K562 (cell line): ENCODE data around the gene ANKRD33. TPM values are rescaled to one million over a fixed set of nuclear protein-coding genes. Genes with fewer than 3 reads are reported as not detected.
A peak's percentile ranks its signal among the peaks of the same experiment; 100 is the strongest.

Experiments used
- CBFA2T3 ChIP-seq: fragments of 450-650 bp; IDR thresholded peaks from 2 replicates; pipeline ENCODE4 v1.6.1; 2017
- CBFB ChIP-seq: sonication (generic); formaldehyde crosslinking; IDR thresholded peaks from 2 replicates; pipeline ENCODE4 v1.4.0; 2020; ENCODE audit warnings: mild to moderate bottlenecking, missing genetic modification reagents
- GATAD2B ChIP-seq: fragments of 450-650 bp; IDR thresholded peaks from 2 replicates; pipeline ENCODE4 v1.6.1; 2017; ENCODE audit warnings: mild to moderate bottlenecking, borderline replicate concordance
- HNRNPLL ChIP-seq: fragments of 200-400 bp; formaldehyde crosslinking; IDR thresholded peaks from 2 replicates; pipeline ENCODE4 v1.6.1; 2017; ENCODE audit warnings: low read length, low read depth, mild to moderate bottlenecking; ENCODE audit not compliant: poor library complexity, severe bottlenecking
- IRF2 ChIP-seq: sonication (generic); formaldehyde crosslinking; IDR thresholded peaks from 2 replicates; pipeline ENCODE4 v1.8.1; 2022; ENCODE audit warnings: mild to moderate bottlenecking, missing genetic modification reagents
- LARP7 ChIP-seq: fragments of 450-650 bp; IDR thresholded peaks from 2 replicates; pipeline ENCODE4 v1.6.1; 2016
- MTF1 ChIP-seq: fragments of 250-450 bp; sonication (Bioruptor Pico); IDR thresholded peaks from 2 replicates; pipeline ENCODE4 v1.9.0; 2021; ENCODE audit warnings: moderate library complexity, mild to moderate bottlenecking, inconsistent platforms, borderline replicate concordance
- NCOA6 ChIP-seq: fragments of 450-650 bp; IDR thresholded peaks from 2 replicates; pipeline ENCODE4 v1.6.1; 2017; ENCODE audit warnings: mild to moderate bottlenecking
- NFE2 ChIP-seq: IDR thresholded peaks from 2 replicates; pipeline ENCODE4 v1.6.1; 2014; ENCODE audit warnings: antibody characterized with exemption, low read depth
- NFIX ChIP-seq: fragments of 250-450 bp; sonication (Bioruptor Pico); IDR thresholded peaks from 2 replicates; pipeline ENCODE4 v1.4.0; 2020; ENCODE audit warnings: low read depth, mild to moderate bottlenecking, moderate library complexity
- PCBP1 ChIP-seq: fragments of 200-400 bp; formaldehyde crosslinking; IDR thresholded peaks from 2 replicates; pipeline ENCODE4 v1.6.1; 2018; ENCODE audit warnings: mild to moderate bottlenecking, low read depth, low read length; ENCODE audit not compliant: poor library complexity, severe bottlenecking
- POLR2B ChIP-seq: fragments of 450-650 bp; IDR thresholded peaks from 2 replicates; pipeline ENCODE4 v1.6.1; 2018; ENCODE audit warnings: low read depth; ENCODE audit not compliant: partially characterized antibody
- POLR2H ChIP-seq: IDR thresholded peaks from 2 replicates; pipeline ENCODE4 v1.6.1; 2016; ENCODE audit warnings: missing genetic modification characterization, low read depth, mild to moderate bottlenecking, control low read depth, missing compliant biosample characterization, moderate library complexity
- RFX7 ChIP-seq: fragments of 250-450 bp; sonication (Bioruptor Pico); IDR thresholded peaks from 2 replicates; pipeline ENCODE4 v1.5.1; 2021; ENCODE audit warnings: mild to moderate bottlenecking
- SAFB2 ChIP-seq: fragments of 200-400 bp; formaldehyde crosslinking; IDR thresholded peaks from 2 replicates; pipeline ENCODE4 v1.6.1; 2018; ENCODE audit warnings: borderline replicate concordance, low read length, low read depth, moderate library complexity; ENCODE audit not compliant: severe bottlenecking
- SP1 ChIP-seq: sonication (generic); formaldehyde crosslinking; IDR thresholded peaks from 2 replicates; pipeline ENCODE4 v1.8.1; 2022; ENCODE audit warnings: mild to moderate bottlenecking, missing genetic modification reagents
- STAT5B ChIP-seq: fragments of 250-450 bp; sonication (Bioruptor Pico); IDR thresholded peaks from 2 replicates; pipeline ENCODE4 v1.8.0; 2021; ENCODE audit warnings: mild to moderate bottlenecking, inconsistent platforms
- XRCC5 ChIP-seq: fragments of 200-400 bp; formaldehyde crosslinking; IDR thresholded peaks from 2 replicates; pipeline ENCODE4 v1.6.1; 2017; ENCODE audit warnings: low read depth, mild to moderate bottlenecking, low read length
- ZNF384 ChIP-seq: IDR thresholded peaks from 2 replicates; pipeline ENCODE4 v1.6.1; 2012; ENCODE audit warnings: low read depth, low read length, improper control_type of control experiment
- ZNF717 ChIP-seq: fragments of 250-450 bp; sonication (Bioruptor Pico); IDR thresholded peaks from 2 replicates; pipeline ENCODE4 v1.5.0; 2021
- ZNF830 ChIP-seq: fragments of 250-450 bp; sonication (Bioruptor Pico); IDR thresholded peaks from 2 replicates; pipeline ENCODE4 v1.5.0; 2021; ENCODE audit warnings: mild to moderate bottlenecking
- polyA plus RNA-seq, 8 experiments: library from polyadenylated mRNA; depleted of rRNA in 4 of 8; stranded (reverse) in 5 of 8; unstranded in 3 of 8; fragments of >200 nt; fragmentation: Nextera tagmentation in 2 of 8; fragmentation: Illumina TruSeq in 1 of 8; extraction: Ambion mirVana in 2 of 8; extraction: Trizol in 1 of 8; gene quantifications; 2 replicates each; pipeline versions ENCODE4 v1.2.1 to v1.2.3, GENCODE V29; 2011 to 2014; ENCODE audit warnings: inconsistent platforms in 1 of 8, missing spikeins in 1 of 8
- total RNA-seq, 7 experiments: library from RNA; depleted of rRNA in 6 of 7; stranded (reverse); fragments of >200 nt in 6 of 7; fragmentation: Illumina TruSeq in 2 of 7; extraction: Trizol in 2 of 7; gene quantifications; 2 replicates each; pipeline versions ENCODE4 v1.2.1 to v1.2.3, GENCODE V29; 2011 to 2021; ENCODE audit warnings: low replicate concordance in 1 of 7
- TF ChIP-seq, protein P1 (sequence below), 3 experiments: fragments of 200-800 bp in 1 of 3; fragments of 250-450 bp in 1 of 3; fragments of 450-650 bp in 1 of 3; sonication (Bioruptor Pico) in 1 of 3; sonication (Bioruptor generic) in 1 of 3; formaldehyde crosslinking in 1 of 3; IDR thresholded peaks; 2 replicates each; pipeline versions ENCODE4 v1.6.1 to v1.8.0; 2016 to 2022; ENCODE audit warnings: mild to moderate bottlenecking in 2 of 3, missing genetic modification characterization in 2 of 3, missing compliant biosample characterization in 1 of 3, moderate library complexity in 1 of 3
- TF ChIP-seq, protein P2 (sequence below): sonication (generic); formaldehyde crosslinking; IDR thresholded peaks from 2 replicates; pipeline ENCODE4 v1.5.0; 2020; ENCODE audit warnings: missing genetic modification reagents
- TF ChIP-seq, protein P3 (sequence below): fragments of 250-450 bp; sonication (Bioruptor Pico); IDR thresholded peaks from 2 replicates; pipeline ENCODE4 v1.5.0; 2021
- TF ChIP-seq, protein P4 (sequence below), 2 experiments: fragments of 250-450 bp in 1 of 2; fragments of 450-650 bp in 1 of 2; sonication (Bioruptor Pico) in 1 of 2; IDR thresholded peaks; 2 replicates each; pipeline versions ENCODE4 v1.6.1 to v1.8.0; 2016 to 2021; ENCODE audit warnings: mild to moderate bottlenecking in 2 of 2, moderate library complexity in 2 of 2, missing compliant biosample characterization in 1 of 2, missing genetic modification characterization in 1 of 2

Gene ANKRD33
- total and polyA plus RNA-seq, 9 of the 15 experiments (the other 6 are each of a cell fraction or from before 2014, with no cell fraction given), result 0.04 to 0.11 (median 0.07) TPM; not detected in 4

DNA sequence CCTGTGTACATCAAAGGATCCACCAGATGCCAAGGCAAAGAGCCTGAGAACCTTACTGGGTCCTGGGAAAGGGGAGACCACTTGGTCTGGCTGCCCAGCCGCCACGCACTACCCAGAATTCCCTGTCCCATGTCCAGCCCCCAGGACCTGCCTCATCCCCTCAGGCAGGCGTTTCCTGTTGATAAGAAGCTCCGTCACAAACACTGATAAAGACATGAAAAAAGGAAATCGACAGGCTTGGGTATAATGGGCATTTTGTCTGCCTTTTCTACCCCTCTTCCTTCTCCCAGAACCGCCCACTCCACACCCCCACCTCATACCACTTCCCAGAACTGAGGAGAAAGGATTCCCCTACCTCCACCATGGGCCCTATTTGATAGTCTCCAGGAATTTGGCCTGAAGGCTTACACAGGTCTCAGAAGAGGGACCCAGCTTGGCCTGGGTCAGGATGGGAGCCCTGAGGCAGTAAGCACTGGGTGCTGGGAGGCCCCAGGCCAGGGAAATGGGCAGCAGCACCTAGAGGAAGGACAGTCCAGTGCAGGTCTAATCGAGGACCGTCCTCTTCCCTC, 38.2 kb downstream of the ANKRD33 start (continued):
- TF ChIP-seq ZNF384, result no peak
- TF ChIP-seq RFX7 (CRISPR knock-in tag), result no peak
- no peak for TF ChIP-seq NFIX (CRISPR knock-in tag)
- no peak for TF ChIP-seq NCOA6
- TF ChIP-seq, protein P1, sequence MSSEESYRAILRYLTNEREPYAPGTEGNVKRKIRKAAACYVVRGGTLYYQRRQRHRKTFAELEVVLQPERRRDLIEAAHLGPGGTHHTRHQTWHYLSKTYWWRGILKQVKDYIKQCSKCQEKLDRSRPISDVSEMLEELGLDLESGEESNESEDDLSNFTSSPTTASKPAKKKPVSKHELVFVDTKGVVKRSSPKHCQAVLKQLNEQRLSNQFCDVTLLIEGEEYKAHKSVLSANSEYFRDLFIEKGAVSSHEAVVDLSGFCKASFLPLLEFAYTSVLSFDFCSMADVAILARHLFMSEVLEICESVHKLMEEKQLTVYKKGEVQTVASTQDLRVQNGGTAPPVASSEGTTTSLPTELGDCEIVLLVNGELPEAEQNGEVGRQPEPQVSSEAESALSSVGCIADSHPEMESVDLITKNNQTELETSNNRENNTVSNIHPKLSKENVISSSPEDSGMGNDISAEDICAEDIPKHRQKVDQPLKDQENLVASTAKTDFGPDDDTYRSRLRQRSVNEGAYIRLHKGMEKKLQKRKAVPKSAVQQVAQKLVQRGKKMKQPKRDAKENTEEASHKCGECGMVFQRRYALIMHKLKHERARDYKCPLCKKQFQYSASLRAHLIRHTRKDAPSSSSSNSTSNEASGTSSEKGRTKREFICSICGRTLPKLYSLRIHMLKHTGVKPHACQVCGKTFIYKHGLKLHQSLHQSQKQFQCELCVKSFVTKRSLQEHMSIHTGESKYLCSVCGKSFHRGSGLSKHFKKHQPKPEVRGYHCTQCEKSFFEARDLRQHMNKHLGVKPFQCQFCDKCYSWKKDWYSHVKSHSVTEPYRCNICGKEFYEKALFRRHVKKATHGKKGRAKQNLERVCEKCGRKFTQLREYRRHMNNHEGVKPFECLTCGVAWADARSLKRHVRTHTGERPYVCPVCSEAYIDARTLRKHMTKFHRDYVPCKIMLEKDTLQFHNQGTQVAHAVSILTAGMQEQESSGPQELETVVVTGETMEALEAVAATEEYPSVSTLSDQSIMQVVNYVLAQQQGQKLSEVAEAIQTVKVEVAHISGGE (CRISPR knock-in tag; IDR thresholded peaks at IDR 0.05), result no peak
- no peak for TF ChIP-seq CBFB (CRISPR knock-in tag)
- TF ChIP-seq, protein P2, sequence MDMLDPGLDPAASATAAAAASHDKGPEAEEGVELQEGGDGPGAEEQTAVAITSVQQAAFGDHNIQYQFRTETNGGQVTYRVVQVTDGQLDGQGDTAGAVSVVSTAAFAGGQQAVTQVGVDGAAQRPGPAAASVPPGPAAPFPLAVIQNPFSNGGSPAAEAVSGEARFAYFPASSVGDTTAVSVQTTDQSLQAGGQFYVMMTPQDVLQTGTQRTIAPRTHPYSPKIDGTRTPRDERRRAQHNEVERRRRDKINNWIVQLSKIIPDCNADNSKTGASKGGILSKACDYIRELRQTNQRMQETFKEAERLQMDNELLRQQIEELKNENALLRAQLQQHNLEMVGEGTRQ (CRISPR knock-in tag), result no peak
- no peak for TF ChIP-seq ZNF830 (CRISPR knock-in tag)
- no peak for TF ChIP-seq IRF2
- TF ChIP-seq POLR2H (tag), result no peak
- no peak for TF ChIP-seq PCBP1
- TF ChIP-seq, protein P3, sequence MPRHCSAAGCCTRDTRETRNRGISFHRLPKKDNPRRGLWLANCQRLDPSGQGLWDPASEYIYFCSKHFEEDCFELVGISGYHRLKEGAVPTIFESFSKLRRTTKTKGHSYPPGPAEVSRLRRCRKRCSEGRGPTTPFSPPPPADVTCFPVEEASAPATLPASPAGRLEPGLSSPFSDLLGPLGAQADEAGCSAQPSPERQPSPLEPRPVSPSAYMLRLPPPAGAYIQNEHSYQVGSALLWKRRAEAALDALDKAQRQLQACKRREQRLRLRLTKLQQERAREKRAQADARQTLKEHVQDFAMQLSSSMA (CRISPR knock-in tag), result no peak
- no peak for TF ChIP-seq MTF1 (CRISPR knock-in tag)
- TF ChIP-seq SP1 (CRISPR knock-in tag), result no peak
- no peak for TF ChIP-seq XRCC5
- TF ChIP-seq, protein P4, sequence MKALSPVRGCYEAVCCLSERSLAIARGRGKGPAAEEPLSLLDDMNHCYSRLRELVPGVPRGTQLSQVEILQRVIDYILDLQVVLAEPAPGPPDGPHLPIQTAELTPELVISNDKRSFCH (CRISPR knock-in tag; IDR thresholded peaks at IDR 0.05), result no peak
- TF ChIP-seq, protein P4 (tag; IDR thresholded peaks at IDR 0.05), result no peak
- TF ChIP-seq SAFB2, result no peak
- no peak for TF ChIP-seq ZNF717 (CRISPR knock-in tag)
- no peak for TF ChIP-seq LARP7
- peak; percentile 23 for TF ChIP-seq POLR2B
- TF ChIP-seq HNRNPLL, result no peak
- no peak for TF ChIP-seq STAT5B (CRISPR knock-in tag)
- no peak for TF ChIP-seq GATAD2B
- TF ChIP-seq CBFA2T3, result peak; percentile 75
- TF ChIP-seq NFE2, result no peak
